HEK293 (cell line): ENCODE measurements around the gene AKT1.

Experiments used
- IKZF3 ChIP-seq: fragments of 450-650 bp; IDR thresholded peaks from 2 replicates; pipeline ENCODE4 v1.5.0; 2018; ENCODE audit warnings: missing biosample characterization, mild to moderate bottlenecking, missing genetic modification characterization, moderate library complexity
- MEIS1 ChIP-seq: sonication (generic); formaldehyde crosslinking; IDR thresholded peaks from 2 replicates; pipeline ENCODE4 v1.8.1; 2022; ENCODE audit warnings: missing genetic modification reagents, mild to moderate bottlenecking, borderline replicate concordance
- MZF1 ChIP-seq: fragments of 450-650 bp; formaldehyde crosslinking; IDR thresholded peaks from 2 replicates; pipeline ENCODE4 v1.5.1; 2017; ENCODE audit warnings: missing biosample characterization, missing genetic modification characterization, borderline replicate concordance
- SP2 ChIP-seq: fragments of 450-650 bp; formaldehyde crosslinking; IDR thresholded peaks from 2 replicates; pipeline ENCODE4 v1.5.1; 2016; ENCODE audit warnings: missing biosample characterization, missing genetic modification characterization
- SP3 ChIP-seq: fragments of 450-650 bp; formaldehyde crosslinking; IDR thresholded peaks from 2 replicates; pipeline ENCODE4 v1.5.1; 2016; ENCODE audit warnings: missing biosample characterization, missing genetic modification characterization
- ZNF10 ChIP-seq: fragments of 450-650 bp; formaldehyde crosslinking; IDR thresholded peaks from 2 replicates; pipeline ENCODE4 v1.5.1; 2017; ENCODE audit warnings: missing biosample characterization, missing genetic modification characterization
- ZNF114 ChIP-seq: fragments of 450-650 bp; formaldehyde crosslinking; IDR thresholded peaks from 2 replicates; pipeline ENCODE4 v1.5.0; 2017; ENCODE audit warnings: missing biosample characterization, missing genetic modification characterization
- ZNF121 ChIP-seq: fragments of 450-650 bp; formaldehyde crosslinking; IDR thresholded peaks from 2 replicates; pipeline ENCODE4 v1.5.1; 2016; ENCODE audit warnings: missing biosample characterization, missing genetic modification characterization
- ZNF19 ChIP-seq: fragments of 450-650 bp; formaldehyde crosslinking; IDR thresholded peaks from 2 replicates; pipeline ENCODE4; 2016; ENCODE audit warnings: missing biosample characterization, missing genetic modification characterization, low read depth
- ZNF2 ChIP-seq: fragments of 450-650 bp; formaldehyde crosslinking; IDR thresholded peaks from 2 replicates; pipeline ENCODE4 v1.5.1; 2016; ENCODE audit warnings: missing biosample characterization, missing genetic modification characterization
- ZNF202 ChIP-seq: fragments of 450-650 bp; formaldehyde crosslinking; IDR thresholded peaks from 2 replicates; pipeline ENCODE4 v1.5.1; 2016; ENCODE audit warnings: missing biosample characterization, missing genetic modification characterization, borderline replicate concordance
- ZNF221 ChIP-seq: fragments of 450-650 bp; formaldehyde crosslinking; IDR thresholded peaks from 2 replicates; pipeline ENCODE4 v1.5.1; 2017; ENCODE audit warnings: missing biosample characterization, missing genetic modification characterization, borderline replicate concordance
- ZNF223 ChIP-seq: fragments of 450-650 bp; formaldehyde crosslinking; IDR thresholded peaks from 2 replicates; pipeline ENCODE4 v1.5.1; 2016; ENCODE audit warnings: missing biosample characterization, missing genetic modification characterization
- ZNF239 ChIP-seq: fragments of 450-650 bp; formaldehyde crosslinking; IDR thresholded peaks from 2 replicates; pipeline ENCODE4 v1.5.1; 2016; ENCODE audit warnings: missing biosample characterization, missing genetic modification characterization
- ZNF248 ChIP-seq: fragments of 450-650 bp; formaldehyde crosslinking; IDR thresholded peaks from 2 replicates; pipeline ENCODE4 v1.5.1; 2017; ENCODE audit warnings: missing biosample characterization, missing genetic modification characterization
- ZNF423 ChIP-seq: fragments of 450-650 bp; formaldehyde crosslinking; IDR thresholded peaks from 2 replicates; pipeline ENCODE4 v1.5.1; 2016; ENCODE audit warnings: missing biosample characterization, missing genetic modification characterization
- ZNF433 ChIP-seq: fragments of 450-650 bp; formaldehyde crosslinking; IDR thresholded peaks from 2 replicates; pipeline ENCODE4 v1.5.1; 2016; ENCODE audit warnings: missing biosample characterization, missing genetic modification characterization, low read depth
- ZNF501 ChIP-seq: fragments of 450-650 bp; formaldehyde crosslinking; IDR thresholded peaks from 2 replicates; pipeline ENCODE4 v1.5.1; 2016; ENCODE audit warnings: missing biosample characterization, missing genetic modification characterization
- ZNF529 ChIP-seq: fragments of 450-650 bp; formaldehyde crosslinking; IDR thresholded peaks from 2 replicates; pipeline ENCODE4 v1.5.1; 2017; ENCODE audit warnings: missing genetic modification characterization, missing biosample characterization; ENCODE audit not compliant: insufficient replicate concordance
- ZNF544 ChIP-seq: fragments of 450-650 bp; formaldehyde crosslinking; IDR thresholded peaks from 2 replicates; pipeline ENCODE4 v1.5.0; 2017; ENCODE audit warnings: missing biosample characterization, missing genetic modification characterization
- ZNF561 ChIP-seq: fragments of 450-650 bp; IDR thresholded peaks from 2 replicates; pipeline ENCODE4 v1.5.1; 2018; ENCODE audit warnings: missing biosample characterization, missing genetic modification characterization, borderline replicate concordance
- ZNF600 ChIP-seq: fragments of 450-650 bp; formaldehyde crosslinking; IDR thresholded peaks from 2 replicates; pipeline ENCODE4 v1.5.1; 2016; ENCODE audit warnings: missing biosample characterization, missing genetic modification characterization
- ZNF777 ChIP-seq: fragments of 450-650 bp; formaldehyde crosslinking; IDR thresholded peaks from 2 replicates; pipeline ENCODE4 v1.5.1; 2017; ENCODE audit warnings: missing biosample characterization, missing genetic modification characterization, borderline replicate concordance
- ZNF830 ChIP-seq: fragments of 450-650 bp; IDR thresholded peaks from 2 replicates; pipeline ENCODE4 v1.5.0; 2018; ENCODE audit warnings: missing biosample characterization, missing genetic modification characterization, low read depth, mild to moderate bottlenecking, moderate library complexity
- TF ChIP-seq, protein P1 (sequence below): fragments of 450-650 bp; formaldehyde crosslinking; IDR thresholded peaks from 2 replicates; pipeline ENCODE4 v1.5.1; 2016; ENCODE audit warnings: missing biosample characterization, missing genetic modification characterization
- TF ChIP-seq, protein P2 (sequence below): fragments of 450-650 bp; formaldehyde crosslinking; IDR thresholded peaks from 2 replicates; pipeline ENCODE4 v1.5.1; 2016; ENCODE audit warnings: missing biosample characterization, missing genetic modification characterization
- TF ChIP-seq, protein P3 (sequence below): fragments of 450-650 bp; formaldehyde crosslinking; IDR thresholded peaks from 2 replicates; pipeline ENCODE4 v1.5.1; 2017; ENCODE audit warnings: missing biosample characterization, missing genetic modification characterization
- TF ChIP-seq, protein P4 (sequence below): fragments of 450-650 bp; formaldehyde crosslinking; conservative IDR thresholded peaks from 2 replicates; pipeline ENCODE4 v1.5.1; 2016; ENCODE audit warnings: low read depth, missing biosample characterization, missing genetic modification characterization
- TF ChIP-seq, protein P5 (sequence below): fragments of 450-650 bp; formaldehyde crosslinking; IDR thresholded peaks from 2 replicates; pipeline ENCODE4 v1.5.1; 2016; ENCODE audit warnings: missing biosample characterization, missing genetic modification characterization
- TF ChIP-seq, protein P6 (sequence below): fragments of 450-650 bp; formaldehyde crosslinking; IDR thresholded peaks from 2 replicates; pipeline ENCODE4 v1.5.1; 2016; ENCODE audit warnings: missing biosample characterization, missing genetic modification characterization

The AKT1 gene

DNA sequence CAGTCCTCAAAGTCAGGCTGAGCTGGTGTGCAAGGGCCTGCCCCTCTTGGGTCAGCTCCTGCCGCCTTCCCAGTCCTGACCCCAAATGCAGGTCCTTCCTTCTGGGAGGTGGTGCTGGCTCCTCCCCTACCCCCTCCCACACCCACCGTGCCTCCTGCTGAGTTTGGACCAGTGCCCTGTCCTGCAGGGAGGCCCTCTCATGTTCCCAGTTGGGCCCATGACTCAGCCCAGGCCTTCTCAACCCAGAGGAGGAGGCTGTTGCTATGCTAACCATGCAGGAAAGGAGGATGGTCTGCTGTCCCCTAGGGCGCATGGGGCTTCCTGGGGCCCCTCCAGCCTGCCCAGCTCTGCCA is 9.8 kb upstream of the AKT1 start (continued):
- TF ChIP-seq, protein P1, sequence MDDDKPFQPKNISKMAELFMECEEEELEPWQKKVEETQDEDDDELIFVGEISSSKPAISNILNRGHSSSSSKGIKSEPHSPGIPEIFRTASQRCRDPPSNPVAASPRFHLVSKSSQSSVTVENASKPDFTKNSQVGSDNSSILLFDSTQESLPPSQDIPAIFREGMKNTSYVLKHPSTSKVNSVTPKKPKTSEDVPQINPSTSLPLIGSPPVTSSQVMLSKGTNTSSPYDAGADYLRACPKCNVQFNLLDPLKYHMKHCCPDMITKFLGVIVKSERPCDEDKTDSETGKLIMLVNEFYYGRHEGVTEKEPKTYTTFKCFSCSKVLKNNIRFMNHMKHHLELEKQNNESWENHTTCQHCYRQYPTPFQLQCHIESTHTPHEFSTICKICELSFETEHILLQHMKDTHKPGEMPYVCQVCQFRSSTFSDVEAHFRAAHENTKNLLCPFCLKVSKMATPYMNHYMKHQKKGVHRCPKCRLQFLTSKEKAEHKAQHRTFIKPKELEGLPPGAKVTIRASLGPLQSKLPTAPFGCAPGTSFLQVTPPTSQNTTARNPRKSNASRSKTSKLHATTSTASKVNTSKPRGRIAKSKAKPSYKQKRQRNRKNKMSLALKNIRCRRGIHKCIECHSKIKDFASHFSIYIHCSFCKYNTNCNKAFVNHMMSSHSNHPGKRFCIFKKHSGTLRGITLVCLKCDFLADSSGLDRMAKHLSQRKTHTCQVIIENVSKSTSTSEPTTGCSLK: no peak
- TF ChIP-seq SP2 (tag by site-specific recombination) (peak; percentile 70), ZNF19 (tag by site-specific recombination) (no peak), ZNF121 (no peak), SP3 (tag by site-specific recombination) (peak; percentile 85), MZF1 (no peak), MEIS1 (no peak), ZNF223 (tag by site-specific recombination) (no peak), IKZF3 (tag by site-specific recombination) (peak; percentile 89), ZNF221 (tag by site-specific recombination) (no peak), ZNF561 (tag by site-specific recombination) (no peak), ZNF501 (no peak), ZNF239 (tag by site-specific recombination) (no peak), ZNF529 (tag by site-specific recombination) (no peak), ZNF600 (tag by site-specific recombination) (peak; percentile 98), ZNF248 (tag by site-specific recombination) (no peak), ZNF544 (tag by site-specific recombination) (no peak), ZNF2 (no peak; the same call in 1 of the 2 replicates), ZNF114 (tag by site-specific recombination) (no peak), ZNF830 (tag by site-specific recombination) (no peak), ZNF423 (tag by site-specific recombination) (peak; percentile 38; the same call in 1 of the 2 replicates), ZNF202 (no peak), ZNF777 (no peak), ZNF10 (tag by site-specific recombination) (no peak), ZNF433 (no peak)
- TF ChIP-seq, protein P2, sequence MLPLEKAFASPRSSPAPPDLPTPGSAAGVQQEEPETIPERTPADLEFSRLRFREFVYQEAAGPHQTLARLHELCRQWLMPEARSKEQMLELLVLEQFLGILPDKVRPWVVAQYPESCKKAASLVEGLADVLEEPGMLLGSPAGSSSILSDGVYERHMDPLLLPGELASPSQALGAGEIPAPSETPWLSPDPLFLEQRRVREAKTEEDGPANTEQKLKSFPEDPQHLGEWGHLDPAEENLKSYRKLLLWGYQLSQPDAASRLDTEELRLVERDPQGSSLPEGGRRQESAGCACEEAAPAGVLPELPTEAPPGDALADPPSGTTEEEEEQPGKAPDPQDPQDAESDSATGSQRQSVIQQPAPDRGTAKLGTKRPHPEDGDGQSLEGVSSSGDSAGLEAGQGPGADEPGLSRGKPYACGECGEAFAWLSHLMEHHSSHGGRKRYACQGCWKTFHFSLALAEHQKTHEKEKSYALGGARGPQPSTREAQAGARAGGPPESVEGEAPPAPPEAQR (tag by site-specific recombination): no peak
- TF ChIP-seq, protein P3, sequence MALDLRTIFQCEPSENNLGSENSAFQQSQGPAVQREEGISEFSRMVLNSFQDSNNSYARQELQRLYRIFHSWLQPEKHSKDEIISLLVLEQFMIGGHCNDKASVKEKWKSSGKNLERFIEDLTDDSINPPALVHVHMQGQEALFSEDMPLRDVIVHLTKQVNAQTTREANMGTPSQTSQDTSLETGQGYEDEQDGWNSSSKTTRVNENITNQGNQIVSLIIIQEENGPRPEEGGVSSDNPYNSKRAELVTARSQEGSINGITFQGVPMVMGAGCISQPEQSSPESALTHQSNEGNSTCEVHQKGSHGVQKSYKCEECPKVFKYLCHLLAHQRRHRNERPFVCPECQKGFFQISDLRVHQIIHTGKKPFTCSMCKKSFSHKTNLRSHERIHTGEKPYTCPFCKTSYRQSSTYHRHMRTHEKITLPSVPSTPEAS (tag by site-specific recombination): no peak
- TF ChIP-seq, protein P4, sequence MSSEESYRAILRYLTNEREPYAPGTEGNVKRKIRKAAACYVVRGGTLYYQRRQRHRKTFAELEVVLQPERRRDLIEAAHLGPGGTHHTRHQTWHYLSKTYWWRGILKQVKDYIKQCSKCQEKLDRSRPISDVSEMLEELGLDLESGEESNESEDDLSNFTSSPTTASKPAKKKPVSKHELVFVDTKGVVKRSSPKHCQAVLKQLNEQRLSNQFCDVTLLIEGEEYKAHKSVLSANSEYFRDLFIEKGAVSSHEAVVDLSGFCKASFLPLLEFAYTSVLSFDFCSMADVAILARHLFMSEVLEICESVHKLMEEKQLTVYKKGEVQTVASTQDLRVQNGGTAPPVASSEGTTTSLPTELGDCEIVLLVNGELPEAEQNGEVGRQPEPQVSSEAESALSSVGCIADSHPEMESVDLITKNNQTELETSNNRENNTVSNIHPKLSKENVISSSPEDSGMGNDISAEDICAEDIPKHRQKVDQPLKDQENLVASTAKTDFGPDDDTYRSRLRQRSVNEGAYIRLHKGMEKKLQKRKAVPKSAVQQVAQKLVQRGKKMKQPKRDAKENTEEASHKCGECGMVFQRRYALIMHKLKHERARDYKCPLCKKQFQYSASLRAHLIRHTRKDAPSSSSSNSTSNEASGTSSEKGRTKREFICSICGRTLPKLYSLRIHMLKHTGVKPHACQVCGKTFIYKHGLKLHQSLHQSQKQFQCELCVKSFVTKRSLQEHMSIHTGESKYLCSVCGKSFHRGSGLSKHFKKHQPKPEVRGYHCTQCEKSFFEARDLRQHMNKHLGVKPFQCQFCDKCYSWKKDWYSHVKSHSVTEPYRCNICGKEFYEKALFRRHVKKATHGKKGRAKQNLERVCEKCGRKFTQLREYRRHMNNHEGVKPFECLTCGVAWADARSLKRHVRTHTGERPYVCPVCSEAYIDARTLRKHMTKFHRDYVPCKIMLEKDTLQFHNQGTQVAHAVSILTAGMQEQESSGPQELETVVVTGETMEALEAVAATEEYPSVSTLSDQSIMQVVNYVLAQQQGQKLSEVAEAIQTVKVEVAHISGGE (tag by site-specific recombination): no peak
- TF ChIP-seq, protein P5, sequence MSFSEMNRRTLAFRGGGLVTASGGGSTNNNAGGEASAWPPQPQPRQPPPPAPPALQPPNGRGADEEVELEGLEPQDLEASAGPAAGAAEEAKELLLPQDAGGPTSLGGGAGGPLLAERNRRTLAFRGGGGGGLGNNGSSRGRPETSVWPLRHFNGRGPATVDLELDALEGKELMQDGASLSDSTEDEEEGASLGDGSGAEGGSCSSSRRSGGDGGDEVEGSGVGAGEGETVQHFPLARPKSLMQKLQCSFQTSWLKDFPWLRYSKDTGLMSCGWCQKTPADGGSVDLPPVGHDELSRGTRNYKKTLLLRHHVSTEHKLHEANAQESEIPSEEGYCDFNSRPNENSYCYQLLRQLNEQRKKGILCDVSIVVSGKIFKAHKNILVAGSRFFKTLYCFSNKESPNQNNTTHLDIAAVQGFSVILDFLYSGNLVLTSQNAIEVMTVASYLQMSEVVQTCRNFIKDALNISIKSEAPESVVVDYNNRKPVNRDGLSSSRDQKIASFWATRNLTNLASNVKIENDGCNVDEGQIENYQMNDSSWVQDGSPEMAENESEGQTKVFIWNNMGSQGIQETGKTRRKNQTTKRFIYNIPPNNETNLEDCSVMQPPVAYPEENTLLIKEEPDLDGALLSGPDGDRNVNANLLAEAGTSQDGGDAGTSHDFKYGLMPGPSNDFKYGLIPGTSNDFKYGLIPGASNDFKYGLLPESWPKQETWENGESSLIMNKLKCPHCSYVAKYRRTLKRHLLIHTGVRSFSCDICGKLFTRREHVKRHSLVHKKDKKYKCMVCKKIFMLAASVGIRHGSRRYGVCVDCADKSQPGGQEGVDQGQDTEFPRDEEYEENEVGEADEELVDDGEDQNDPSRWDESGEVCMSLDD (tag by site-specific recombination): 0 out of 2 replicates have a peak, but pooled peaks have one; percentile 22
- TF ChIP-seq, protein P6, sequence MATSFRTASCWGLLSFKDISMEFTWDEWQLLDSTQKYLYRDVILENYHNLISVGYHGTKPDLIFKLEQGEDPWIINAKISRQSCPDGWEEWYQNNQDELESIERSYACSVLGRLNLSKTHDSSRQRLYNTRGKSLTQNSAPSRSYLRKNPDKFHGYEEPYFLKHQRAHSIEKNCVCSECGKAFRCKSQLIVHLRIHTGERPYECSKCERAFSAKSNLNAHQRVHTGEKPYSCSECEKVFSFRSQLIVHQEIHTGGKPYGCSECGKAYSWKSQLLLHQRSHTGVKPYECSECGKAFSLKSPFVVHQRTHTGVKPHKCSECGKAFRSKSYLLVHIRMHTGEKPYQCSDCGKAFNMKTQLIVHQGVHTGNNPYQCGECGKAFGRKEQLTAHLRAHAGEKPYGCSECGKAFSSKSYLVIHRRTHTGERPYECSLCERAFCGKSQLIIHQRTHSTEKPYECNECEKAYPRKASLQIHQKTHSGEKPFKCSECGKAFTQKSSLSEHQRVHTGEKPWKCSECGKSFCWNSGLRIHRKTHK (tag by site-specific recombination): no peak
